Measurements from ENCODE around the gene DMXL2. TPM values are rescaled to one million over a fixed set of nuclear protein-coding genes. Genes with fewer than 3 reads are reported as not detected.

Gene DMXL2
- total and polyA plus RNA-seq, 2 experiments from 2014 or later: 10.5 to 31.4 TPM

DNA sequence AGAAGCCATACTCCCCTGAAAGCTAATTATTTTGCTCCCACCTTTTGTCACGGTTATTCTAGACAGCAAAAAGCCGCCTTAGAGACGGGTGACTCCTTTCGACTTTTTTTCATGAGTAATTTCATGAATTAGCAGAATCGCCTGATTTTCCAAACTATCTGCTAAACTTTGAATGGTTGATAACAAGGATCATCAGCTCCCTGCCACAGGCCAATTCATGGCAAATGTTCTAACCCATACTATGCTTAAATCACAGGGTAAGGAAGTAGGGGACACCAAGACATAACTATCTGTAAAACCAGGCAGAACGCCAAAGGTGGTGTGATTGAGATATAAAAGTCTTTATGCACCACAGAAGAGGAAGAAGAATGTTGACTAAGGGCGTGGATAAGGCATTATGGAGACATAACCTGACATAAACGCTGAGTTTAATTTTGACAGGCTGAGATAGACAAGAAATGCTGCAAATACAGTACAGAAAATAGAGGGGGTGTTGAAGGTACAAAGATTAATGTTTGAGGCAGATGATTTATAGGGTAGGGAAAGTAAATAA is 891 bp upstream of the DMXL2 start:
- Histone ChIP-seq H3K4me3 (peak overlapping the region; percentile 93), H4K20me1 (ENCODE audit: insufficient read depth, poor library complexity, severe bottlenecking) (no peaks in the 10 kb centered on the region), H3K36me3 (replicated peaks; ENCODE audit: insufficient read depth, low read depth) (no peaks in the 10 kb centered on the region), H3K9me2 (replicated peaks; ENCODE audit: insufficient read depth) (no peaks in the 10 kb centered on the region), H3K4me1 (ENCODE audit: insufficient read depth) (peaks cover 8% of the 10 kb centered on the region), H3K27ac (peak overlapping the region; percentile 74), H3K9me3 (ENCODE audit: low read depth) (no peaks in the 10 kb centered on the region), H2AFZ (peak overlapping the region; percentile 95), H3K4me2 (peak overlapping the region; percentile 91), H3K27me3 (no peaks in the 10 kb centered on the region), H3K79me2 (peaks cover 29% of the 10 kb centered on the region)
- WGBS (ENCODE audit: low lambda C conversion rate, missing lambda C conversion rate): 20% methylated on average over 8 of the region's 8 CpGs
- peak; percentile 16 for DNase-seq (ENCODE audit: low spot score)
- no peak for TF ChIP-seq CTCF (IDR thresholded peaks at IDR 0.05; ENCODE audit: poor library complexity)
- TF ChIP-seq EZH2 (IDR thresholded peaks at IDR 0.05; ENCODE audit: borderline replicate concordance): no peak
- TF ChIP-seq EZH2phosphoT487 (IDR thresholded peaks at IDR 0.05; ENCODE audit: low read depth, severe bottlenecking, unreplicated experiment): no peak

- WGBS (ENCODE audit: low lambda C conversion rate, missing lambda C conversion rate): under 1% methylated on average over 40 of the region's 44 CpGs
- DNase-seq (ENCODE audit: low spot score): peak; percentile 68
Observed at GRCh38 chr15:51621936-51622603, 501 bp downstream of the DMXL2 start.

GRCh38 chr15:51621155-51621765 is 1.3 kb downstream of the DMXL2 start:
- 40% methylated on average over 6 of the region's 6 CpGs for WGBS (ENCODE audit: low lambda C conversion rate, missing lambda C conversion rate)
- peaks cover 8% of the 10 kb centered on the region for H3K4me1 ChIP-seq (ENCODE audit: insufficient read depth)
- DNase-seq (ENCODE audit: low spot score): no peak
- H2AFZ ChIP-seq: peak overlapping the region; percentile 95
- H3K36me3 ChIP-seq (replicated peaks; ENCODE audit: insufficient read depth, low read depth): no peaks in the 10 kb centered on the region
- H3K79me2 ChIP-seq: peaks cover 49% of the 10 kb centered on the region
- H3K4me2 ChIP-seq: peak overlapping the region; percentile 91
- TF ChIP-seq CTCF (IDR thresholded peaks at IDR 0.05; ENCODE audit: poor library complexity) (no peak), EZH2phosphoT487 (IDR thresholded peaks at IDR 0.05; ENCODE audit: low read depth, severe bottlenecking, unreplicated experiment) (no peak), EZH2 (IDR thresholded peaks at IDR 0.05; ENCODE audit: borderline replicate concordance) (no peak)
- no peaks in the 10 kb centered on the region for H3K27me3 ChIP-seq
- no peaks in the 10 kb centered on the region for H3K9me2 ChIP-seq (replicated peaks; ENCODE audit: insufficient read depth)
- H4K20me1 ChIP-seq (ENCODE audit: insufficient read depth, poor library complexity, severe bottlenecking): no peaks in the 10 kb centered on the region
- no peaks in the 10 kb centered on the region for H3K9me3 ChIP-seq (ENCODE audit: low read depth)
- H3K4me3 ChIP-seq: peak overlapping the region; percentile 93
- H3K27ac ChIP-seq: peak overlapping the region; percentile 74

More at GRCh38 chr15:51621936-51622603, 501 bp downstream of the DMXL2 start:
- peak overlapping the region; percentile 74 for H3K27ac ChIP-seq
- H4K20me1 ChIP-seq (ENCODE audit: insufficient read depth, poor library complexity, severe bottlenecking): no peaks in the 10 kb centered on the region
- peak overlapping the region; percentile 91 for H3K4me2 ChIP-seq
- H3K4me3 ChIP-seq: peak overlapping the region; percentile 93
- H3K36me3 ChIP-seq (replicated peaks; ENCODE audit: insufficient read depth, low read depth): no peaks in the 10 kb centered on the region
- no peaks in the 10 kb centered on the region for H3K9me3 ChIP-seq (ENCODE audit: low read depth)
- H3K9me2 ChIP-seq (replicated peaks; ENCODE audit: insufficient read depth): no peaks in the 10 kb centered on the region
- H3K4me1 ChIP-seq (ENCODE audit: insufficient read depth): peaks cover 8% of the 10 kb centered on the region
- no peaks in the 10 kb centered on the region for H3K27me3 ChIP-seq
- H3K79me2 ChIP-seq: peaks cover 43% of the 10 kb centered on the region
- peak overlapping the region; percentile 95 for H2AFZ ChIP-seq
- TF ChIP-seq EZH2 (IDR thresholded peaks at IDR 0.05; ENCODE audit: borderline replicate concordance) (no peak), EZH2phosphoT487 (IDR thresholded peaks at IDR 0.05; ENCODE audit: low read depth, severe bottlenecking, unreplicated experiment) (no peak), CTCF (IDR thresholded peaks at IDR 0.05; ENCODE audit: poor library complexity) (no peak)

Measured in hepatocyte (in vitro differentiated cells).